ENCODE results near the gene SEC24A. TPM values are rescaled to one million over a fixed set of nuclear protein-coding genes. Genes with fewer than 3 reads are reported as not detected.
"Not testable (repeated sequence)": the region's sequence is repeated elsewhere in the genome, so short reads cannot be mapped to it uniquely, and the experiment has no call there.

Gene SEC24A
- total RNA-seq, 1 donor, result 30.0 TPM

GRCh38 chr5:134659456-134659855 lies 10.9 kb downstream of the SEC24A start:
- no peaks in the 10 kb centered on the region for H3K9me3 ChIP-seq (ENCODE audit: low read depth, low read length)
- H3K27me3 ChIP-seq (ENCODE audit: insufficient read depth, low read length), result no peaks in the 10 kb centered on the region
- peaks cover 44% of the 10 kb centered on the region for H3K36me3 ChIP-seq (ENCODE audit: insufficient read depth, low read length)
- H3K4me2 ChIP-seq (ENCODE audit: insufficient read depth, low read length), result no peak overlapping the region
- TF ChIP-seq CTCF (IDR thresholded peaks at IDR 0.05; ENCODE audit: extremely low read depth, low read depth, low read length), result no peak
- H2AFZ ChIP-seq (ENCODE audit: low read length), result no peak overlapping the region
- DNase-seq (ENCODE audit: insufficient read length, low spot score, missing footprints), result no peak
- H4K20me1 ChIP-seq (ENCODE audit: insufficient read depth, low read length), result peaks cover 80% of the 10 kb centered on the region
- H3K27ac ChIP-seq (ENCODE audit: low read depth, low read length), result no peak overlapping the region
- no peaks in the 10 kb centered on the region for H3K4me1 ChIP-seq (ENCODE audit: insufficient read depth, low read length)
- peaks cover 96% of the 10 kb centered on the region for H3K79me2 ChIP-seq (ENCODE audit: insufficient read depth, low read length)
- no peak overlapping the region for H3K4me3 ChIP-seq (ENCODE audit: insufficient read depth, low read length)

GRCh38 chr5:134659922-134660321 lies 11.3 kb downstream of the SEC24A start:
- H3K27me3 ChIP-seq (ENCODE audit: insufficient read depth, low read length), result no peaks in the 10 kb centered on the region
- no peaks in the 10 kb centered on the region for H3K9me3 ChIP-seq (ENCODE audit: low read depth, low read length)
- peaks cover 44% of the 10 kb centered on the region for H3K36me3 ChIP-seq (ENCODE audit: insufficient read depth, low read length)
- no peak overlapping the region for H3K4me2 ChIP-seq (ENCODE audit: insufficient read depth, low read length)
- no peak for DNase-seq (ENCODE audit: insufficient read length, low spot score, missing footprints)
- H3K27ac ChIP-seq (ENCODE audit: low read depth, low read length), result no peak overlapping the region
- H3K4me1 ChIP-seq (ENCODE audit: insufficient read depth, low read length), result no peaks in the 10 kb centered on the region
- TF ChIP-seq CTCF (IDR thresholded peaks at IDR 0.05; ENCODE audit: extremely low read depth, low read depth, low read length), result no peak
- no peak overlapping the region for H2AFZ ChIP-seq (ENCODE audit: low read length)
- no peak overlapping the region for H3K4me3 ChIP-seq (ENCODE audit: insufficient read depth, low read length)
- H4K20me1 ChIP-seq (ENCODE audit: insufficient read depth, low read length), result peaks cover 77% of the 10 kb centered on the region
- H3K79me2 ChIP-seq (ENCODE audit: insufficient read depth, low read length), result peaks cover 96% of the 10 kb centered on the region

GRCh38 chr5:134662971-134663370 lies 14.4 kb downstream of the SEC24A start:
- Histone ChIP-seq H3K27ac (ENCODE audit: low read depth, low read length) (no peak overlapping the region), H3K4me2 (ENCODE audit: insufficient read depth, low read length) (no peak overlapping the region), H3K4me1 (ENCODE audit: insufficient read depth, low read length) (no peaks in the 10 kb centered on the region), H3K36me3 (ENCODE audit: insufficient read depth, low read length) (peaks cover 50% of the 10 kb centered on the region), H3K9me3 (ENCODE audit: low read depth, low read length) (no peaks in the 10 kb centered on the region), H4K20me1 (ENCODE audit: insufficient read depth, low read length) (peaks cover 71% of the 10 kb centered on the region), H2AFZ (ENCODE audit: low read length) (no peak overlapping the region), H3K4me3 (ENCODE audit: insufficient read depth, low read length) (no peak overlapping the region), H3K27me3 (ENCODE audit: insufficient read depth, low read length) (no peaks in the 10 kb centered on the region), H3K79me2 (ENCODE audit: insufficient read depth, low read length) (peaks cover 93% of the 10 kb centered on the region)
- TF ChIP-seq CTCF (IDR thresholded peaks at IDR 0.05; ENCODE audit: extremely low read depth, low read depth, low read length), result no peak
- DNase-seq (ENCODE audit: insufficient read length, low spot score, missing footprints), result no peak

GRCh38 chr5:134664448-134664847 lies 15.9 kb downstream of the SEC24A start:
- Histone ChIP-seq H3K36me3 (ENCODE audit: insufficient read depth, low read length) (peaks cover 51% of the 10 kb centered on the region), H4K20me1 (ENCODE audit: insufficient read depth, low read length) (peaks cover 64% of the 10 kb centered on the region), H3K4me3 (ENCODE audit: insufficient read depth, low read length) (no peak overlapping the region)

GRCh38 chr5:134673546-134673945 lies 25.0 kb downstream of the SEC24A start:
- not testable (repeated sequence) for H3K27ac ChIP-seq (ENCODE audit: low read depth, low read length); H3K27me3 ChIP-seq (ENCODE audit: insufficient read depth, low read length); H3K4me1 ChIP-seq (ENCODE audit: insufficient read depth, low read length); H3K4me3 ChIP-seq (ENCODE audit: insufficient read depth, low read length); H3K4me2 ChIP-seq (ENCODE audit: insufficient read depth, low read length); H2AFZ ChIP-seq (ENCODE audit: low read length); DNase-seq (ENCODE audit: insufficient read length, low spot score, missing footprints); H3K9me3 ChIP-seq (ENCODE audit: low read depth, low read length)
- Histone ChIP-seq H3K79me2 (ENCODE audit: insufficient read depth, low read length) (peaks cover 33% of the 10 kb centered on the region), H4K20me1 (ENCODE audit: insufficient read depth, low read length) (peaks cover 14% of the 10 kb centered on the region), H3K36me3 (ENCODE audit: insufficient read depth, low read length) (peaks cover 83% of the 10 kb centered on the region)

More at GRCh38 chr5:134664448-134664847, 15.9 kb downstream of the SEC24A start:
- Histone ChIP-seq H3K27me3 (ENCODE audit: insufficient read depth, low read length) (no peaks in the 10 kb centered on the region), H3K4me1 (ENCODE audit: insufficient read depth, low read length) (no peaks in the 10 kb centered on the region), H3K79me2 (ENCODE audit: insufficient read depth, low read length) (peaks cover 83% of the 10 kb centered on the region), H3K4me2 (ENCODE audit: insufficient read depth, low read length) (no peak overlapping the region), H3K9me3 (ENCODE audit: low read depth, low read length) (no peaks in the 10 kb centered on the region), H3K27ac (ENCODE audit: low read depth, low read length) (no peak overlapping the region), H2AFZ (ENCODE audit: low read length) (no peak overlapping the region)
- peak; percentile 1 for DNase-seq (ENCODE audit: insufficient read length, low spot score, missing footprints)
- no peak for TF ChIP-seq CTCF (IDR thresholded peaks at IDR 0.05; ENCODE audit: extremely low read depth, low read depth, low read length)

GRCh38 chr5:134677357-134677756 lies 28.8 kb downstream of the SEC24A start:
- Histone ChIP-seq H3K79me2 (ENCODE audit: insufficient read depth, low read length) (peaks cover 12% of the 10 kb centered on the region), H3K36me3 (ENCODE audit: insufficient read depth, low read length) (peaks cover 89% of the 10 kb centered on the region)
- not testable (repeated sequence) for H3K4me1 ChIP-seq (ENCODE audit: insufficient read depth, low read length); H3K9me3 ChIP-seq (ENCODE audit: low read depth, low read length); H3K27ac ChIP-seq (ENCODE audit: low read depth, low read length); H4K20me1 ChIP-seq (ENCODE audit: insufficient read depth, low read length); H3K27me3 ChIP-seq (ENCODE audit: insufficient read depth, low read length); H2AFZ ChIP-seq (ENCODE audit: low read length); H3K4me3 ChIP-seq (ENCODE audit: insufficient read depth, low read length); DNase-seq (ENCODE audit: insufficient read length, low spot score, missing footprints); H3K4me2 ChIP-seq (ENCODE audit: insufficient read depth, low read length)
